AG09319 (cell line): ENCODE data around the gene SPATA31D3.

Experiments
- DNase-seq: peaks from one replicate; pipeline ENCODE4 v3.0.0-alpha.2; 2010; ENCODE audit warnings: low read depth; ENCODE audit errors: extremely low read depth
- CTCF ChIP-seq: IDR thresholded peaks from 2 replicates; pipeline ENCODE4 v1.5.1; 2011; ENCODE audit warnings: low read depth, mild to moderate bottlenecking, inconsistent platforms, low read length, moderate library complexity

Gene SPATA31D3

GRCh38 chr9:81968026-81968425 is 24.7 kb downstream of the SPATA31D3 start:
- no peak for DNase-seq
- TF ChIP-seq CTCF = no peak

- no peak for TF ChIP-seq CTCF
- no peak for DNase-seq
Measured at GRCh38 chr9:81969971-81970370, 26.7 kb downstream of the SPATA31D3 start.

- no peak for DNase-seq
- TF ChIP-seq CTCF = no peak
Measured at GRCh38 chr9:81971727-81972126, 28.4 kb downstream of the SPATA31D3 start.

GRCh38 chr9:81974764-81975163 is 31.5 kb downstream of the SPATA31D3 start:
- TF ChIP-seq CTCF = no peak

GRCh38 chr9:81976351-81976750 is 33.1 kb downstream of the SPATA31D3 start:
- no peak for TF ChIP-seq CTCF
- no peak for DNase-seq

More at GRCh38 chr9:81974764-81975163, 31.5 kb downstream of the SPATA31D3 start:
- DNase-seq = no peak

- TF ChIP-seq CTCF = no peak
Measured at GRCh38 chr9:81979196-81979595, 35.9 kb downstream of the SPATA31D3 start.

GRCh38 chr9:81980568-81980967 is 37.3 kb downstream of the SPATA31D3 start:
- no peak for TF ChIP-seq CTCF
- DNase-seq = no peak

More at GRCh38 chr9:81979196-81979595, 35.9 kb downstream of the SPATA31D3 start:
- no peak for DNase-seq
